K562 (cell line): ENCODE measurements around the gene RPL35. TPM values are rescaled to one million over a fixed set of nuclear protein-coding genes. Genes with fewer than 3 reads are reported as not detected.
A peak's percentile ranks its signal among the peaks of the same experiment; 100 is the strongest.

ENCODE experiments used
- ATAC-seq: fragments of 200-7000 bp; cut with Tn5 transposase; 3 replicates; pipeline ENCODE4 v1.9.1; 2020; ENCODE audit warnings: moderate library complexity
- BruUV-seq: library from RNA; stranded (reverse); fragments of 400-500 nt; replicated peaks from 2 replicates; lab custom pipeline; 2021; lab: Mats Ljungman, UMichigan
- CTCF ChIA-PET: fragments of 300-600 bp; formaldehyde crosslinking; extraction: SDS; loops from one replicate; lab custom pipeline; 2021; ENCODE audit warnings: low intra/inter-chr PET ratio; lab: Yijun Ruan, JAX
- POLR2A ChIA-PET: fragments of 300-600, 350-650 bp; sonication (Branson Sonifier 250); formaldehyde crosslinking; extraction: SDS; loops from one replicate; lab custom pipeline; 2021; ENCODE audit warnings: antibody characterized with exemption, inconsistent platforms; lab: Yijun Ruan, JAX
- DNase-seq, 4 experiments: peaks; one replicate each; pipeline versions ENCODE4 v3.0.0 to v3.0.0-alpha.2; 2011 to 2018; ENCODE audit warnings: low spot score in 3 of 4, mixed read lengths in 3 of 4; ENCODE audit errors: extremely low read depth in 1 of 4
- FAIRE-seq: peaks from 2 replicates; lab custom pipeline; 2011; peaks lifted over from hg19 to GRCh38; lab: Jason Lieb, UNC
- H2AFZ ChIP-seq: 2 replicates; pipeline ENCODE4 v1.6.0; 2011; ENCODE audit warnings: low read depth, low read length, control low read depth, inconsistent platforms
- H3K27ac ChIP-seq: fragments of 200-600 bp; 3 replicates; pipeline ENCODE4 v1.8.0; 2011; ENCODE audit warnings: low read depth, mild to moderate bottlenecking, control low read depth, inconsistent platforms, low read length, moderate library complexity, mixed read lengths; ENCODE audit errors: extremely low read depth
- H3K27me3 ChIP-seq, 2 experiments: fragments of 300-600 bp in 1 of 2; 2 replicates in 1 of 2; 3 replicates in 1 of 2; pipeline versions ENCODE4 v1.6.0 to v1.8.0; 2011; ENCODE audit warnings: inconsistent platforms in 2 of 2, low read length in 2 of 2, mild to moderate bottlenecking in 1 of 2, mixed read lengths in 1 of 2, moderate library complexity in 1 of 2; ENCODE audit not compliant: control insufficient read depth in 2 of 2, insufficient read depth in 2 of 2
- H3K36me3 ChIP-seq: fragments of 300-600 bp; 3 replicates; pipeline ENCODE4 v1.8.0; 2011; ENCODE audit warnings: mild to moderate bottlenecking, low read length, inconsistent platforms; ENCODE audit not compliant: control insufficient read depth, insufficient read depth
- H3K4me1 ChIP-seq, 2 experiments: fragments of 200-600 bp in 1 of 2; replicated peaks in 1 of 2; 2 replicates in 1 of 2; 3 replicates in 1 of 2; pipeline versions ENCODE4 v1.5.1 to v1.8.0; 2011; ENCODE audit warnings: inconsistent platforms in 2 of 2, low read length in 2 of 2, mild to moderate bottlenecking in 1 of 2, mixed read lengths in 1 of 2, moderate library complexity in 1 of 2; ENCODE audit not compliant: control insufficient read depth in 2 of 2, insufficient read depth in 2 of 2
- H3K4me2 ChIP-seq: 2 replicates; pipeline ENCODE4 v1.6.1; 2011; ENCODE audit warnings: low read length, control low read depth, inconsistent platforms, mixed read lengths; ENCODE audit not compliant: insufficient read depth
- H3K4me3 ChIP-seq: fragments of 200-600 bp; sonication (generic), shearing (Covaris generic); 2 replicates; pipeline ENCODE4 v1.5.1; 2016; ENCODE audit warnings: control low read depth, inconsistent platforms
- H3K79me2 ChIP-seq: fragments of 200-600 bp; 3 replicates; pipeline ENCODE4 v1.8.0; 2011; ENCODE audit warnings: low read length, inconsistent platforms; ENCODE audit not compliant: control insufficient read depth, insufficient read depth
- H3K9ac ChIP-seq, 2 experiments: 2 replicates each; pipeline versions ENCODE4 v1.6.0 to v1.6.1; 2011; ENCODE audit warnings: low read depth in 2 of 2, low read length in 2 of 2, control low read depth in 1 of 2, inconsistent platforms in 1 of 2, mild to moderate bottlenecking in 1 of 2, mixed read lengths in 1 of 2; ENCODE audit not compliant: insufficient read depth in 1 of 2
- H3K9me1 ChIP-seq: one replicate; pipeline ENCODE4 v1.6.0; 2011; ENCODE audit warnings: inconsistent platforms, mild to moderate bottlenecking, low read length, moderate library complexity; ENCODE audit not compliant: control insufficient read depth, insufficient read depth
- H3K9me3 ChIP-seq: replicated peaks from 2 replicates; pipeline ENCODE4 v1.5.1; 2011; ENCODE audit warnings: low read depth, low read length, inconsistent platforms; ENCODE audit not compliant: control insufficient read depth, insufficient read depth
- H4K20me1 ChIP-seq: replicated peaks from 2 replicates; pipeline ENCODE4 v1.6.1; 2011; ENCODE audit warnings: low read length, inconsistent platforms, mixed read lengths; ENCODE audit not compliant: control insufficient read depth, insufficient read depth
- ELF4 ChIP-seq: fragments of 450-650 bp; formaldehyde crosslinking; IDR thresholded peaks from 2 replicates; pipeline ENCODE4 v1.4.0; 2022; ENCODE audit warnings: missing genetic modification characterization
- ETV1 ChIP-seq: fragments of 450-650 bp; conservative IDR thresholded peaks from 2 replicates; pipeline ENCODE4 v1.6.1; 2016; ENCODE audit warnings: missing genetic modification characterization, control low read depth, low read depth, missing compliant biosample characterization
- PYGO2 ChIP-seq: fragments of 450-650 bp; IDR thresholded peaks from 2 replicates; pipeline ENCODE4 v1.6.1; 2016; ENCODE audit warnings: mild to moderate bottlenecking, missing genetic modification characterization, moderate library complexity, missing compliant biosample characterization
- YY1 ChIP-seq, 3 experiments: IDR thresholded peaks; 2 replicates each; pipeline ENCODE4 v1.6.1; 2011; ENCODE audit warnings: low read length in 2 of 3, mild to moderate bottlenecking in 2 of 3, moderate library complexity in 2 of 3, borderline replicate concordance in 1 of 3, control low read depth in 1 of 3, low read depth in 1 of 3; ENCODE audit not compliant: insufficient read depth in 3 of 3, insufficient replicate concordance in 2 of 3, control insufficient read depth in 1 of 3, insufficient read length in 1 of 3; ENCODE audit errors: extremely low read depth in 1 of 3
- ZNF24 ChIP-seq: fragments of 450-650 bp; IDR thresholded peaks from 2 replicates; pipeline ENCODE4 v1.6.1; 2016
- ZNF311 ChIP-seq: fragments of 250-450 bp; sonication (Bioruptor Pico); IDR thresholded peaks from 2 replicates; pipeline ENCODE4 v1.4.0; 2020; ENCODE audit warnings: mild to moderate bottlenecking, moderate library complexity
- ZNF347 ChIP-seq: fragments of 450-650 bp; formaldehyde crosslinking; IDR thresholded peaks from 2 replicates; pipeline ENCODE4 v1.4.0; 2020; ENCODE audit warnings: low read depth, mild to moderate bottlenecking, moderate library complexity
- WGBS: fragments of 100-300 bp; shearing (Covaris generic); methylation state at CpG from one replicate; pipeline ENCODE4 v1.1.6; 2016; ENCODE audit warnings: low coverage, mixed read lengths; ENCODE audit not compliant: insufficient coverage; ENCODE audit errors: missing lambda C conversion rate; 5-methylcytosine and 5-hydroxymethylcytosine counted together
- in situ Hi-C: fragments of 300-500 bp; cut with MboI; formaldehyde crosslinking; loops from 4 replicates; pipeline ENCODE4 v1.15.0; 2018; ENCODE audit warnings: inconsistent platforms, mixed read lengths
- intact Hi-C: fragments of 100-400 bp; cut with micrococcal nuclease; formaldehyde crosslinking; loops from 2 replicates; pipeline ENCODE4 v1.14.2; 2022
- polyA plus RNA-seq, 8 experiments: library from polyadenylated mRNA; depleted of rRNA in 4 of 8; stranded (reverse) in 5 of 8; unstranded in 3 of 8; fragments of >200 nt; fragmentation: Nextera tagmentation in 2 of 8; fragmentation: Illumina TruSeq in 1 of 8; extraction: Ambion mirVana in 2 of 8; extraction: Trizol in 1 of 8; gene quantifications; 2 replicates each; pipeline versions ENCODE4 v1.2.1 to v1.2.3, GENCODE V29; 2011 to 2014; ENCODE audit warnings: inconsistent platforms in 1 of 8, missing spikeins in 1 of 8
- total RNA-seq, 7 experiments: library from RNA; depleted of rRNA in 6 of 7; stranded (reverse); fragments of >200 nt in 6 of 7; fragmentation: Illumina TruSeq in 2 of 7; extraction: Trizol in 2 of 7; gene quantifications; 2 replicates each; pipeline versions ENCODE4 v1.2.1 to v1.2.3, GENCODE V29; 2011 to 2021; ENCODE audit warnings: low replicate concordance in 1 of 7
- TF ChIP-seq, protein P1 (sequence below): sonication (generic); formaldehyde crosslinking; IDR thresholded peaks from 2 replicates; pipeline ENCODE4 v1.8.1; 2022; ENCODE audit warnings: missing genetic modification reagents
- TF ChIP-seq, protein P2 (sequence below): fragments of 200-800 bp; sonication (Bioruptor generic); IDR thresholded peaks from 2 replicates; pipeline ENCODE4 v1.6.1; 2017; ENCODE audit warnings: missing genetic modification characterization, missing compliant biosample characterization

The RPL35 gene
- total and polyA plus RNA-seq, 9 of the 15 experiments (the other 6 are each of a cell fraction or from before 2014, with no cell fraction given), result 1,755 to 5,101 (median 3,405) TPM

DNA sequence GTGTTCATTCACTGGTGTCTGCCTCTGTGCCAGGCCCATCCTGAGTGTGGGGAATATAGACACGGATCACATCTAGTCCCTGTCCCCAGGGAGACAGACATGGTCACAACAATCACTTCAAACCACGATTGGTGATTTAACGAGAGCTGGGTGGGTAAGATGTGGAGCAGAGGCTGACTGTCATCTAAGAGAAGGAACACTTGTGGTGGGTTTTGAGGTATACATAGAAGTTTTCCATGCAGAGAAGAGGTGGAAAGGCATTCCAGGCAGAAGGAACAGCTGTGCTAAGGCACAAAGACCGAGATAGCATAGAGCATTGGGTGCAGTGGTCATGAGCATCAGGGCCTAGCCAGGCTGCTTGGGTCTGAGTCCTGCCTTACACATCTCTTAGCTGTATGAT is 31.2 kb downstream of the RPL35 start:
- WGBS, result 44% methylated on average over 4 of the region's 4 CpGs
- no peak overlapping the region for H3K4me2 ChIP-seq
- H3K79me2 ChIP-seq, result no peaks in the 10 kb centered on the region
- BruUV-seq, result no TSS peak
- no peaks in the 10 kb centered on the region for H3K27me3 ChIP-seq
- no peak overlapping the region for H2AFZ ChIP-seq
- TF ChIP-seq, protein P1, sequence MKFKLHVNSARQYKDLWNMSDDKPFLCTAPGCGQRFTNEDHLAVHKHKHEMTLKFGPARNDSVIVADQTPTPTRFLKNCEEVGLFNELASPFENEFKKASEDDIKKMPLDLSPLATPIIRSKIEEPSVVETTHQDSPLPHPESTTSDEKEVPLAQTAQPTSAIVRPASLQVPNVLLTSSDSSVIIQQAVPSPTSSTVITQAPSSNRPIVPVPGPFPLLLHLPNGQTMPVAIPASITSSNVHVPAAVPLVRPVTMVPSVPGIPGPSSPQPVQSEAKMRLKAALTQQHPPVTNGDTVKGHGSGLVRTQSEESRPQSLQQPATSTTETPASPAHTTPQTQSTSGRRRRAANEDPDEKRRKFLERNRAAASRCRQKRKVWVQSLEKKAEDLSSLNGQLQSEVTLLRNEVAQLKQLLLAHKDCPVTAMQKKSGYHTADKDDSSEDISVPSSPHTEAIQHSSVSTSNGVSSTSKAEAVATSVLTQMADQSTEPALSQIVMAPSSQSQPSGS, result no peak
- TF ChIP-seq ETV1, result no peak
- TF ChIP-seq, protein P2, sequence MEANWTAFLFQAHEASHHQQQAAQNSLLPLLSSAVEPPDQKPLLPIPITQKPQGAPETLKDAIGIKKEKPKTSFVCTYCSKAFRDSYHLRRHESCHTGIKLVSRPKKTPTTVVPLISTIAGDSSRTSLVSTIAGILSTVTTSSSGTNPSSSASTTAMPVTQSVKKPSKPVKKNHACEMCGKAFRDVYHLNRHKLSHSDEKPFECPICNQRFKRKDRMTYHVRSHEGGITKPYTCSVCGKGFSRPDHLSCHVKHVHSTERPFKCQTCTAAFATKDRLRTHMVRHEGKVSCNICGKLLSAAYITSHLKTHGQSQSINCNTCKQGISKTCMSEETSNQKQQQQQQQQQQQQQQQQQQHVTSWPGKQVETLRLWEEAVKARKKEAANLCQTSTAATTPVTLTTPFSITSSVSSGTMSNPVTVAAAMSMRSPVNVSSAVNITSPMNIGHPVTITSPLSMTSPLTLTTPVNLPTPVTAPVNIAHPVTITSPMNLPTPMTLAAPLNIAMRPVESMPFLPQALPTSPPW (CRISPR knock-in tag), result no peak
- TF ChIP-seq PYGO2 (tag), result no peak
- TF ChIP-seq ZNF347 (CRISPR knock-in tag), result no peak
- no peak for TF ChIP-seq ZNF311
- no peak for TF ChIP-seq ELF4 (CRISPR knock-in tag)
- peak; percentile 25; the same call in 1 of the 2 replicates for TF ChIP-seq ZNF24
- no peak for TF ChIP-seq YY1 (IDR thresholded peaks at IDR 0.05; ENCODE audit: borderline replicate concordance in 1 of 3, control insufficient read depth in 1 of 3, extremely low read depth in 1 of 3, insufficient read depth in 3 of 3, insufficient read length in 1 of 3, insufficient replicate concordance in 2 of 3, low read depth in 1 of 3, low read length in 2 of 3)
- in situ Hi-C loops (no loop called here), intact Hi-C loops (no loop called here)
- ChIA-PET POLR2A (interaction anchor here (0.7 kb wide), 1 partner anchor 12 kb away, joined by 3 read pairs; no protein-coding TSS in a partner anchor), CTCF (no interaction called here)
- FAIRE-seq (no peak), ATAC-seq (no peak), DNase-seq (no peak)
- H3K4me1 ChIP-seq, result peaks cover 8 to 23% of the 10 kb centered on the region in 2 experiments; a peak in 4 of 5 replicates
- H3K9ac ChIP-seq, result no peak overlapping the region
- no peaks in the 10 kb centered on the region for H3K9me3 ChIP-seq
- H3K9me1 ChIP-seq, result no peaks in the 10 kb centered on the region
- H3K4me3 ChIP-seq, result no peak overlapping the region
- H3K27ac ChIP-seq, result no peak overlapping the region
- H4K20me1 ChIP-seq, result no peaks in the 10 kb centered on the region
- no peaks in the 10 kb centered on the region for H3K36me3 ChIP-seq
